Ishikawa (cell line): ENCODE results near the gene TPD52L2.

Source experiments
- CEBPB ChIP-seq: IDR thresholded peaks from 2 replicates; pipeline ENCODE4 v1.6.1; 2012
- CREB1 ChIP-seq: IDR thresholded peaks from 2 replicates; pipeline ENCODE4 v1.6.1; 2012; ENCODE audit warnings: low read depth
- EGR1 ChIP-seq: IDR thresholded peaks from 2 replicates; pipeline ENCODE4 v1.6.1; 2012
- EP300 ChIP-seq: IDR thresholded peaks from 2 replicates; pipeline ENCODE4 v1.6.1; 2012; ENCODE audit warnings: borderline replicate concordance
- FOXM1 ChIP-seq: IDR thresholded peaks from 2 replicates; pipeline ENCODE4 v1.6.1; 2012; ENCODE audit warnings: low read depth, borderline replicate concordance
- MAX ChIP-seq: IDR thresholded peaks from 2 replicates; pipeline ENCODE4 v1.6.1; 2012
- NFIC ChIP-seq: IDR thresholded peaks from 2 replicates; pipeline ENCODE4 v1.6.1; 2012
- RAD21 ChIP-seq: IDR thresholded peaks from 2 replicates; pipeline ENCODE4 v1.6.1; 2012; ENCODE audit warnings: low read depth
- REST ChIP-seq: IDR thresholded peaks from 2 replicates; pipeline ENCODE4 v1.6.1; 2012; ENCODE audit warnings: low read depth, mild to moderate bottlenecking
- TAF1 ChIP-seq: IDR thresholded peaks from 2 replicates; pipeline ENCODE4 v1.6.1; 2012; ENCODE audit warnings: low read depth, mild to moderate bottlenecking
- TCF12 ChIP-seq: IDR thresholded peaks from 2 replicates; pipeline ENCODE4 v1.6.1; 2012; ENCODE audit warnings: low read depth
- TEAD4 ChIP-seq: IDR thresholded peaks from 2 replicates; pipeline ENCODE4 v1.6.1; 2012
- YY1 ChIP-seq: IDR thresholded peaks from 2 replicates; pipeline ENCODE4 v1.6.1; 2012; ENCODE audit warnings: low read depth

- TF ChIP-seq TAF1, result no peak
- TF ChIP-seq RAD21, result no peak
- no peak for TF ChIP-seq CREB1
- TF ChIP-seq EP300, result no peak
- no peak for TF ChIP-seq TCF12
- no peak for TF ChIP-seq TEAD4
- no peak for TF ChIP-seq YY1
- TF ChIP-seq NFIC, result no peak
- no peak for TF ChIP-seq FOXM1
- TF ChIP-seq CEBPB, result no peak
- TF ChIP-seq REST, result no peak
- no peak for TF ChIP-seq MAX
- no peak for TF ChIP-seq EGR1
These were observed 48.7 kb downstream of the TPD52L2 start for GRCh38 chr20:63913768-63914167.
